Neuronal stem cell (in vitro differentiated cells): ENCODE results near the gene SEMA4F.

Experiments
- DNase-seq: peaks from one replicate; pipeline ENCODE4 v3.0.0-alpha.2; 2013; ENCODE audit warnings: low spot score
- H2AFZ ChIP-seq: one replicate; pipeline ENCODE4 v1.6.1; 2013; ENCODE audit warnings: mild to moderate bottlenecking, low read length, inconsistent platforms
- H2AK5ac ChIP-seq: 2 replicates; pipeline ENCODE4 v1.6.1; 2013; ENCODE audit warnings: low read depth, mild to moderate bottlenecking, inconsistent platforms, low read length, moderate library complexity, mixed read lengths
- H2BK120ac ChIP-seq: 2 replicates; pipeline ENCODE4 v1.6.1; 2013; ENCODE audit warnings: low read depth, mild to moderate bottlenecking, inconsistent platforms, low read length, moderate library complexity, mixed read lengths
- H2BK12ac ChIP-seq: one replicate; pipeline ENCODE4 v1.6.1; 2013; ENCODE audit warnings: low read length, inconsistent platforms
- H2BK15ac ChIP-seq: 2 replicates; pipeline ENCODE4 v1.6.1; 2013; ENCODE audit warnings: mild to moderate bottlenecking, low read length, inconsistent platforms, mixed read lengths
- H2BK5ac ChIP-seq: one replicate; pipeline ENCODE4 v1.6.1; 2013; ENCODE audit warnings: inconsistent platforms, mild to moderate bottlenecking, low read length, moderate library complexity
- H3K14ac ChIP-seq: one replicate; pipeline ENCODE4 v1.6.1; 2013; ENCODE audit warnings: low read length, inconsistent platforms
- H3K18ac ChIP-seq: 2 replicates; pipeline ENCODE4 v1.6.1; 2013; ENCODE audit warnings: low read length, inconsistent platforms
- H3K23ac ChIP-seq: 2 replicates; pipeline ENCODE4 v1.6.1; 2013; ENCODE audit warnings: low read depth, mild to moderate bottlenecking, mixed read lengths, low read length, inconsistent platforms; ENCODE audit not compliant: poor library complexity
- H3K27ac ChIP-seq: replicated peaks from 3 replicates; pipeline ENCODE4 v1.5.1; 2013; ENCODE audit warnings: low read length, inconsistent platforms
- H3K27me3 ChIP-seq, 3 experiments: 2 replicates each; pipeline ENCODE4 v1.6.1; 2013; ENCODE audit warnings: low read length in 3 of 3, mild to moderate bottlenecking in 2 of 3, inconsistent platforms in 1 of 3, low read depth in 1 of 3, mixed read lengths in 1 of 3, moderate library complexity in 1 of 3; ENCODE audit not compliant: control insufficient read depth in 3 of 3, insufficient read depth in 3 of 3
- H3K36me3 ChIP-seq, 2 donors: replicated peaks in 1 of 2; 2 replicates each; pipeline ENCODE4 v1.6.1; 2013; ENCODE audit warnings: low read length in 2 of 2; ENCODE audit not compliant: control insufficient read depth in 2 of 2, insufficient read depth in 2 of 2
- H3K4ac ChIP-seq: 2 replicates; pipeline ENCODE4 v1.6.1; 2013; ENCODE audit warnings: inconsistent platforms, mild to moderate bottlenecking, low read length, moderate library complexity
- H3K4me1 ChIP-seq, 2 donors: 1 replicate in 1 of 2; 2 replicates in 1 of 2; pipeline ENCODE4 v1.6.1; 2013; ENCODE audit warnings: low read length in 2 of 2, low read depth in 1 of 2; ENCODE audit not compliant: control insufficient read depth in 2 of 2, insufficient read depth in 1 of 2
- H3K4me2 ChIP-seq: one replicate; pipeline ENCODE4 v1.6.1; 2013; ENCODE audit warnings: mild to moderate bottlenecking, low read length, inconsistent platforms; ENCODE audit not compliant: insufficient read depth, poor library complexity, severe bottlenecking
- H3K4me3 ChIP-seq, 2 donors: 2 replicates each; pipeline ENCODE4 v1.5.1; 2013; ENCODE audit warnings: low read length in 2 of 2, mild to moderate bottlenecking in 2 of 2, inconsistent platforms in 1 of 2, moderate library complexity in 1 of 2
- H3K79me1 ChIP-seq: one replicate; pipeline ENCODE4 v1.6.1; 2013; ENCODE audit warnings: low read depth, mild to moderate bottlenecking, inconsistent platforms, low read length, moderate library complexity
- H3K9ac ChIP-seq: one replicate; pipeline ENCODE4 v1.6.1; 2013; ENCODE audit warnings: mild to moderate bottlenecking, low read depth, low read length, inconsistent platforms; ENCODE audit not compliant: poor library complexity
- H3K9me3 ChIP-seq, 2 donors: replicated peaks in 1 of 2; 2 replicates each; pipeline versions ENCODE3 to v1.6.1; 2013; ENCODE audit warnings: low read length in 2 of 2, mild to moderate bottlenecking in 2 of 2, inconsistent platforms in 1 of 2, low read depth in 1 of 2, mixed read lengths in 1 of 2, moderate library complexity in 1 of 2; ENCODE audit not compliant: control insufficient read depth in 2 of 2, insufficient read depth in 1 of 2
- H4K8ac ChIP-seq: one replicate; pipeline ENCODE4 v1.6.1; 2013; ENCODE audit warnings: low read depth, mild to moderate bottlenecking, inconsistent platforms, low read length, moderate library complexity
- H4K91ac ChIP-seq: one replicate; pipeline ENCODE4 v1.6.1; 2013; ENCODE audit warnings: low read length, low read depth, mild to moderate bottlenecking, inconsistent platforms; ENCODE audit not compliant: poor library complexity
- WGBS, 2 donors: extraction: QIAGEN DNeasy Blood & Tissue Kit; methylation state at CpG; one replicate each; pipeline ENCODE4 v1.1.7; 2013; ENCODE audit warnings: missing lambda C conversion rate in 2 of 2, mixed read lengths in 1 of 2; ENCODE audit not compliant: insufficient read length in 2 of 2, insufficient replicate concordance in 1 of 2; ENCODE audit errors: extremely low coverage in 2 of 2; 5-methylcytosine and 5-hydroxymethylcytosine counted together

SEMA4F gene

DNA sequence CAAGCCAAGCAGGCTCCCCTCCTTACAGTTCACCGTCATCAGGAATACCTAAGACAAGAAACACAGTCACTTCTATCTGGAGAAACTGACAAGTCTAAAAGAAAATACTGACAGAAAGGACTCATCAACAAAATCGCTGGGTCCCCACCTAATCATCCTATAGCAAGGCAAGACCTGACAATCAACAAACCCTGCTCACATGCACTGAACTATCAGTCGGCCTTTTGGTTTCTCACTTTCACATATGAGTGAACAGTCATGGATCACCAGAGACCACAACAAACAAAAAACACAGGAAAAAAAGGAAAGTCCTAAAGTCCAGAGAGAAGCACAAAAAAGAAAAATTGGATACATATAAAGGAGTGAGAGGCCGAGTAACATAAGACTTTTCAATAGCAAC is 70.4 kb downstream of the SEMA4F start:
- no peak overlapping the region for H4K8ac ChIP-seq
- H2AFZ ChIP-seq: no peak overlapping the region
- H3K4ac ChIP-seq: no peak overlapping the region
- H3K4me3 ChIP-seq: no peak overlapping the region
- no peak overlapping the region for H2BK5ac ChIP-seq
- no peak overlapping the region for H3K14ac ChIP-seq
- no peak overlapping the region for H3K9ac ChIP-seq
- H3K79me1 ChIP-seq: no peaks in the 10 kb centered on the region
- H3K27me3 ChIP-seq: no peaks in the 10 kb centered on the region
- no peak overlapping the region for H2BK120ac ChIP-seq
- no peak overlapping the region for H3K18ac ChIP-seq
- H2AK5ac ChIP-seq: no peak overlapping the region
- no peaks in the 10 kb centered on the region for H3K4me1 ChIP-seq
- no peaks in the 10 kb centered on the region for H3K36me3 ChIP-seq
- no CpG with 5 or more reads among the region's 4 CpGs for WGBS, 2 donors
- no peak overlapping the region for H3K27ac ChIP-seq
- DNase-seq: no peak
- no peak overlapping the region for H2BK15ac ChIP-seq
- H3K4me2 ChIP-seq: no peak overlapping the region
- peaks cover 0 to 7% of the 10 kb centered on the region in 2 donors for H3K9me3 ChIP-seq
- no peak overlapping the region for H2BK12ac ChIP-seq
- no peak overlapping the region for H3K23ac ChIP-seq
- H4K91ac ChIP-seq: no peak overlapping the region

DNA sequence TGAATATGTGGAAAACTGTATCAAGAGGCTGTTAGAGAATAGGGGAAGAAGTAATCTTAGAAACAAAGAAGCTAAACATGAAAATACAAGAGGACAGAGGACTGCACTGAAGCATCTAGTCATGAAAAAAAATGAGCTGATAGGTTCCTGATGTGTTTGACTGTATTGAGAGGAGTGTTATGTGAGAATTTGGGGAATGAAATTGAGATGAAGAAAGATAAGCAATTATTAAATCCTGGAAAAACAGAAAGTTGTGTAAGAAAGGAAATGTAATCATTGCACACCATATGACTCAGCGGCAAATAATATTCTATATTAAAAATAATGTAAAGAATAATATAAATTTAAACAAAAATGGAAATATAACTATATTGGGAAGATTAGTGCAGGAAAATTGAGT is 71.2 kb downstream of the SEMA4F start:
- Histone ChIP-seq H3K4me2 (no peak overlapping the region), H3K18ac (no peak overlapping the region), H2AFZ (no peak overlapping the region), H4K8ac (no peak overlapping the region), H3K4me1 (no peaks in the 10 kb centered on the region), H4K91ac (no peak overlapping the region), H3K4me3 (no peak overlapping the region), H3K14ac (no peak overlapping the region), H3K79me1 (no peaks in the 10 kb centered on the region), H2BK5ac (no peak overlapping the region), H2BK120ac (no peak overlapping the region), H2AK5ac (no peak overlapping the region), H2BK15ac (no peak overlapping the region), H3K36me3 (no peaks in the 10 kb centered on the region), H3K27ac (no peak overlapping the region), H3K9ac (no peak overlapping the region), H3K9me3 (peaks cover 0 to 10% of the 10 kb centered on the region in 2 donors), H3K4ac (no peak overlapping the region), H2BK12ac (no peak overlapping the region), H3K23ac (no peak overlapping the region), H3K27me3 (no peaks in the 10 kb centered on the region)
- no peak for DNase-seq
- no CpG with 5 or more reads among the region's 1 CpG for WGBS, 2 donors

DNA sequence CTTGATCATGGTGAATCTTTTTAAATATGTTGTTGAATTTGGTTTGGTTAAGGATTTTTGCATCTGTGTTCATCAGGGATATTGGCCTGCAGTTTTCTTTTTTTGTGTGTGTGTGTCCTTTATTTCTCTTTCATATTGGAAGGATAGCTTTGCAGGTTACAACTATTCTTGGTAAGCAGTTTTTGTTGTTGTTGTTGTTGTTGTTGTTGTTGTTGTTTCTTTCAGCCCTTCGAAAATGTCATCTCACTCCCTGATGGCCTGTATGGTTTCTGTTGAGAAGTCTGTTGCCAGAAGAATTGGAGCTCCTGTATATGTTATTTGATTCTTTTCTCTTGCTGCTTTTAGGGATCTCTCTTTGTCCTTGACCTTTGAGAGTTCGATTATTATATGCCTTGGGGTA is 74.8 kb downstream of the SEMA4F start:
- Histone ChIP-seq H2AK5ac (no peak overlapping the region), H2BK5ac (no peak overlapping the region), H2BK15ac (no peak overlapping the region), H3K27ac (no peak overlapping the region), H3K4me2 (no peak overlapping the region), H2BK12ac (no peak overlapping the region), H4K8ac (no peak overlapping the region), H3K4me1 (peaks cover 0 to 1% of the 10 kb centered on the region in 2 donors), H3K4ac (no peak overlapping the region), H3K79me1 (no peaks in the 10 kb centered on the region), H3K36me3 (no peaks in the 10 kb centered on the region), H2BK120ac (no peak overlapping the region), H3K18ac (no peak overlapping the region), H3K9me3 (peaks cover 0 to 8% of the 10 kb centered on the region in 2 donors), H3K27me3 (no peaks in the 10 kb centered on the region), H3K14ac (no peak overlapping the region), H3K4me3 (no peak overlapping the region), H2AFZ (no peak overlapping the region), H3K23ac (no peak overlapping the region), H4K91ac (no peak overlapping the region), H3K9ac (no peak overlapping the region)
- DNase-seq: no peak
- no CpG with 5 or more reads among the region's 2 CpGs for WGBS, 2 donors

DNA sequence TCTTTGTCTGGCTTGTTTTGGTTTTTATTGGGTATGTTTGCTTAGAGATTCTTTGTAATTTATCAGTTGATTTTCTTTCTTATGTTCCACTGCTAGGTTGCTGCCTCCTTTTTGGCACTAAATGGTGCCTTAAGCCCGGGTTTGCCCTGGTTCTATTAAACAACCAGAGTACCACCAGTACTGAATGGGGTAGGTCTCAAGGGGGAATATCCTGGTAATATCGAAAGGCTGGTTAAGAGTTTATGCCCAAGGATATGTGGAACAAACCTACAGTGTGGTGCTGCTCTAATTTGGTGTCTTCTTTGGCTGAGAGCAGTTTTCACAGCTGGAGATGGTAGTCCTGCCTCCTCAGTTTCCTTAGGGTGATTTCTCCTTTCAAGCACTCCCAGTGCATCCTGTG is 76.5 kb downstream of the SEMA4F start:
- H3K9me3 ChIP-seq: peaks cover 0 to 11% of the 10 kb centered on the region in 2 donors
- no peaks in the 10 kb centered on the region for H3K27me3 ChIP-seq
- no peak overlapping the region for H4K8ac ChIP-seq
- no peak overlapping the region for H2BK15ac ChIP-seq
- H3K4me1 ChIP-seq: peaks cover 2 to 17% of the 10 kb centered on the region in 2 donors
- no peak overlapping the region for H3K4me2 ChIP-seq
- no peak overlapping the region for H3K23ac ChIP-seq
- DNase-seq: no peak
- no peak overlapping the region for H3K14ac ChIP-seq
- no peaks in the 10 kb centered on the region for H3K79me1 ChIP-seq
- no peak overlapping the region for H2AFZ ChIP-seq
- H3K4me3 ChIP-seq: no peak overlapping the region
- H2AK5ac ChIP-seq: no peak overlapping the region
- no CpG with 5 or more reads among the region's 2 CpGs for WGBS, 2 donors
- no peak overlapping the region for H2BK12ac ChIP-seq
- no peak overlapping the region for H3K4ac ChIP-seq
- H3K9ac ChIP-seq: no peak overlapping the region
- H3K18ac ChIP-seq: no peak overlapping the region
- H2BK120ac ChIP-seq: no peak overlapping the region
- H2BK5ac ChIP-seq: no peak overlapping the region
- H4K91ac ChIP-seq: no peak overlapping the region
- no peaks in the 10 kb centered on the region for H3K36me3 ChIP-seq
- H3K27ac ChIP-seq: no peak overlapping the region
